Upper lobe of left lung (tissue), 6 donors: ENCODE results near the gene BCAS2. TPM values are rescaled to one million over a fixed set of nuclear protein-coding genes. Genes with fewer than 3 reads are reported as not detected.

Experiments
- ATAC-seq, 2 donors: fragments of 200-7000 bp; cut with Tn5 transposase; one replicate each; pipeline ENCODE4 v1.9.1; 2022; ENCODE audit warnings: mild to moderate bottlenecking in 2 of 2, moderate library complexity in 2 of 2; ENCODE audit not compliant: low FRiP score in 2 of 2
- DNase-seq, 2 donors: peaks; one replicate each; pipeline ENCODE4 v3.0.0-alpha.2; 2019 to 2020
- H3K27ac ChIP-seq, 4 donors: fragments of 200-600 bp; sonication (generic); one replicate each; pipeline ENCODE4 v1.5.1; 2016 to 2019
- H3K27me3 ChIP-seq, 4 donors: fragments of 200-600 bp; sonication (generic); one replicate each; pipeline ENCODE4 v1.5.1; 2017 to 2019
- H3K36me3 ChIP-seq, 4 donors: fragments of 200-600 bp; sonication (generic); one replicate each; pipeline ENCODE4 v1.5.1; 2016 to 2019
- H3K4me1 ChIP-seq, 4 donors: fragments of 200-600 bp; sonication (generic); one replicate each; pipeline ENCODE4 v1.5.1; 2018 to 2019
- H3K4me3 ChIP-seq, 4 donors: fragments of 200-600 bp; sonication (generic); one replicate each; pipeline ENCODE4 v1.5.1; 2017 to 2019; ENCODE audit warnings: mild to moderate bottlenecking in 2 of 4, moderate library complexity in 1 of 4
- H3K9me3 ChIP-seq, 4 donors: fragments of 200-600 bp; sonication (generic); one replicate each; pipeline ENCODE4 v1.5.1; 2018 to 2019
- EP300 ChIP-seq, 4 donors: sonication (generic); formaldehyde crosslinking; IDR thresholded peaks; one replicate each; pipeline ENCODE4 v1.5.1; 2017; ENCODE audit warnings: antibody characterized with exemption in 4 of 4, control low read depth in 2 of 4
- POLR2A ChIP-seq, 4 donors: fragments of 450-650 bp; IDR thresholded peaks; one replicate each; pipeline ENCODE4 v1.5.1; 2016 to 2017; ENCODE audit warnings: antibody characterized with exemption in 4 of 4, mild to moderate bottlenecking in 2 of 4
- POLR2AphosphoS5 ChIP-seq, 2 donors: sonication (generic); formaldehyde crosslinking; IDR thresholded peaks; one replicate each; pipeline ENCODE4 v1.5.1; 2017; ENCODE audit warnings: antibody characterized with exemption in 2 of 2
- WGBS, 2 donors: methylation state at CpG; one replicate each; pipeline ENCODE4 v1.1.5; 2017 to 2018; 5-methylcytosine and 5-hydroxymethylcytosine counted together
- total RNA-seq, 6 donors: library from RNA; depleted of rRNA in 4 of 6; stranded (reverse); fragments of >200 nt in 4 of 6; gene quantifications; one replicate each; pipeline versions ENCODE4 v1.1.0 to v1.2.1, GENCODE V29; 2016 to 2021
- TF ChIP-seq, protein P1 (sequence below), 6 experiments: fragments of 450-650 bp in 4 of 6; fragments of 200-600 bp in 2 of 6; sonication (generic) in 2 of 6; IDR thresholded peaks; one replicate each; pipeline ENCODE4 v1.5.1; 2016 to 2019; ENCODE audit warnings: antibody characterized with exemption in 6 of 6
- donor health status: DM: no; HTN: no; CAD: no; lungs with moderate emphysema.
- donor health status: DM: no; HTN: yes; CAD: no; lungs with severe emphysema.

Gene BCAS2
- total RNA-seq, 6 donors from 2014 or later, result 11.5 to 35.0 (median 27.3) TPM

DNA sequence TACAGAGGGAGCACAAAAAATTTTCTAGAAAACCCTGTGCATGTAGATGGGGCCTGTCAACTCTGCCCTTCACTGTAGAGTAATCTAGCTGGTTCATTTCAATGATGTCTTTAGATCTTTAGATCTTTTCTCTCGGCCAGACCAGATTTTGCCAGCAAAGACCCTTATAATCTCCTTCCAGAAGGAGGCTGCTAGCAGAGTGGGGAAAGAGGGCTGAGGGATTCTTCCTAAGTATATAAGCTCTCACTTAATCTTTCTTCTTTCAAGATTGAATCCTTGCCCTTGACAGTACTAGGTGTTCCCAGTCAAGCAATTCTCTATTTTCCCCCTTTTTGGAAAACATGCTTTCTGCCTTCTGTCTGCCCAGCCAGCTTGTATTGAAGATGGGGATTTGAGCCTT is 34.3 kb downstream of the BCAS2 start:
- ATAC-seq, result no peak
- no peaks in the 10 kb centered on the region for H3K4me1 ChIP-seq
- H3K9me3 ChIP-seq, result no peaks in the 10 kb centered on the region
- no peak for TF ChIP-seq EP300 (IDR thresholded peaks at IDR 0.05)
- TF ChIP-seq, protein P1, sequence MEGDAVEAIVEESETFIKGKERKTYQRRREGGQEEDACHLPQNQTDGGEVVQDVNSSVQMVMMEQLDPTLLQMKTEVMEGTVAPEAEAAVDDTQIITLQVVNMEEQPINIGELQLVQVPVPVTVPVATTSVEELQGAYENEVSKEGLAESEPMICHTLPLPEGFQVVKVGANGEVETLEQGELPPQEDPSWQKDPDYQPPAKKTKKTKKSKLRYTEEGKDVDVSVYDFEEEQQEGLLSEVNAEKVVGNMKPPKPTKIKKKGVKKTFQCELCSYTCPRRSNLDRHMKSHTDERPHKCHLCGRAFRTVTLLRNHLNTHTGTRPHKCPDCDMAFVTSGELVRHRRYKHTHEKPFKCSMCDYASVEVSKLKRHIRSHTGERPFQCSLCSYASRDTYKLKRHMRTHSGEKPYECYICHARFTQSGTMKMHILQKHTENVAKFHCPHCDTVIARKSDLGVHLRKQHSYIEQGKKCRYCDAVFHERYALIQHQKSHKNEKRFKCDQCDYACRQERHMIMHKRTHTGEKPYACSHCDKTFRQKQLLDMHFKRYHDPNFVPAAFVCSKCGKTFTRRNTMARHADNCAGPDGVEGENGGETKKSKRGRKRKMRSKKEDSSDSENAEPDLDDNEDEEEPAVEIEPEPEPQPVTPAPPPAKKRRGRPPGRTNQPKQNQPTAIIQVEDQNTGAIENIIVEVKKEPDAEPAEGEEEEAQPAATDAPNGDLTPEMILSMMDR (IDR thresholded peaks at IDR 0.05), result no peak
- H3K4me3 ChIP-seq, result no peak overlapping the region
- DNase-seq, result no peak
- no peaks in the 10 kb centered on the region for H3K36me3 ChIP-seq
- H3K27me3 ChIP-seq, result no peaks in the 10 kb centered on the region
- WGBS, 2 donors, result 94 to 100% methylated on average over 1 of the region's 1 CpG
- H3K27ac ChIP-seq, result no peak overlapping the region

DNA sequence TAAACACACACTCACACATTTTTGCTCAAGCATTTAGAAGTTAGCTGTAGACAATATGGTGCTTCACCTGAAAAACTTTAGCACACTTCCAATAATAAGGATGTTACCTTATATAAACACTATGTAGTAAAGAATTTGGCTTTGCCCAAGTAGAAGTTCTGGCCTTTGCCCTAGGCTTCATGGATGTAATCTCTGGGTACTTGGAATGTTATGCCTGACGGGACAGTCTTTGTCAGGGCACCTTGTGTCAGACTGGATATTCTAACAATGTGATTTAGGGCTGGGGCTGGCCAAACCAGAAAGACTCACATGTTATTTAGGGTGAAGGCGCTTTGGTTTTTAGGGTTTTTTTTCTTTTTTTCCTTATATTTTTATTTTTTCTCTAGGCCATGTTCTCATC is 35.6 kb downstream of the BCAS2 start:
- Histone ChIP-seq H3K4me1 (no peaks in the 10 kb centered on the region), H3K27ac (no peak overlapping the region), H3K27me3 (no peaks in the 10 kb centered on the region), H3K36me3 (no peaks in the 10 kb centered on the region), H3K9me3 (no peaks in the 10 kb centered on the region), H3K4me3 (no peak overlapping the region)
- no peak for ATAC-seq
- WGBS, 2 donors, result 88 to 94% methylated on average over 2 of the region's 2 CpGs
- no peak for TF ChIP-seq POLR2A (IDR thresholded peaks at IDR 0.05)
- TF ChIP-seq, protein P1 (IDR thresholded peaks at IDR 0.05), result no peak
- no peak for TF ChIP-seq POLR2AphosphoS5 (IDR thresholded peaks at IDR 0.05)
- TF ChIP-seq EP300 (IDR thresholded peaks at IDR 0.05), result no peak
- no peak for DNase-seq

DNA sequence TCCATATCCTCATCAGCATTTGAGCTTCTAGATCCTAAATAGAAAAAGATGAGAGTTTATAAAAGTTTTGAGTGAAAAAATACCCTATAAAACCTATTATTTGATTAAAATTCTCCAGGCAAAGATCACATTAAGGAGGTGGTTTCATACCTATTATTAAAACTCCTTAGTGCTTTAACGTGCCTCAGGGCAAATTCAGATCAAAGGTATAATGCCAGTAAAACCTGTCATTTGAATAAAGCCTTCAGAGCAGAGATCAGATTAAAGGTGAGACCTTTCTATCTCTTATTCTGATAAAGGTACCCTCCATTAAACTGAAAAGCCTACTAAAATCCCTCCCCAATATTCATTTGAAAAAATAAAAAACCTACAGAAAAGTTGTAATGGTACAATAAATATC is 36.1 kb downstream of the BCAS2 start:
- 68 to 72% methylated on average over 1 of the region's 1 CpG for WGBS, 2 donors
- Histone ChIP-seq H3K4me3 (no peak overlapping the region), H3K27ac (no peak overlapping the region), H3K9me3 (no peaks in the 10 kb centered on the region), H3K27me3 (no peaks in the 10 kb centered on the region), H3K36me3 (no peaks in the 10 kb centered on the region), H3K4me1 (no peaks in the 10 kb centered on the region)
- no peak for TF ChIP-seq POLR2A (IDR thresholded peaks at IDR 0.05)
- TF ChIP-seq, protein P1 (IDR thresholded peaks at IDR 0.05), result no peak
- TF ChIP-seq EP300 (IDR thresholded peaks at IDR 0.05), result no peak
- TF ChIP-seq POLR2AphosphoS5 (IDR thresholded peaks at IDR 0.05), result no peak
- DNase-seq (no peak), ATAC-seq (no peak)

DNA sequence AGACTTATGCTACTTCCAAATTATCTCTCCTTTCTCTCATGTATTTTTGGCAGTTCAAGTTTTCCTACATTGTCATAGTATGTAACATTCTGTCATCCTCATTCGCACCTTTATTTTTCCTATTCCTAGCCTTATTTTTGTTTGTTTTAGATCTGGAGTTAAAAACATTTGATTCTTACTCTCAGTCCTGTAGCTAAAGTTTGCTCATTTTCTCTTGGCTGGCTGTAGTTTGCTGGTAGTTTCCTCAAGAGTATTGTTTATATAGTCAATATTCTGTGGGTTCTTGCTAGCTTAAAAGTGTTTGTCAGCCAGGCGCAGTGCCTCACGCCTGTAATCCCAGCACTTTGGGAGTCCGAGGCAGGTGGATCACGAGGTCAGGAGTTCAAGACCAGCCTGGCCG is 40.6 kb downstream of the BCAS2 start:
- Histone ChIP-seq H3K27ac (no peak overlapping the region), H3K27me3 (no peaks in the 10 kb centered on the region), H3K4me1 (no peaks in the 10 kb centered on the region), H3K9me3 (no peaks in the 10 kb centered on the region), H3K4me3 (no peak overlapping the region), H3K36me3 (no peaks in the 10 kb centered on the region)
- ATAC-seq, result no peak
- WGBS, 2 donors, result 49 to 59% methylated on average over 6 of the region's 6 CpGs
- DNase-seq, result no peak
- TF ChIP-seq POLR2AphosphoS5 (IDR thresholded peaks at IDR 0.05) (no peak), EP300 (IDR thresholded peaks at IDR 0.05) (no peak), POLR2A (IDR thresholded peaks at IDR 0.05) (no peak)
- TF ChIP-seq, protein P1 (IDR thresholded peaks at IDR 0.05), result no peak

DNA sequence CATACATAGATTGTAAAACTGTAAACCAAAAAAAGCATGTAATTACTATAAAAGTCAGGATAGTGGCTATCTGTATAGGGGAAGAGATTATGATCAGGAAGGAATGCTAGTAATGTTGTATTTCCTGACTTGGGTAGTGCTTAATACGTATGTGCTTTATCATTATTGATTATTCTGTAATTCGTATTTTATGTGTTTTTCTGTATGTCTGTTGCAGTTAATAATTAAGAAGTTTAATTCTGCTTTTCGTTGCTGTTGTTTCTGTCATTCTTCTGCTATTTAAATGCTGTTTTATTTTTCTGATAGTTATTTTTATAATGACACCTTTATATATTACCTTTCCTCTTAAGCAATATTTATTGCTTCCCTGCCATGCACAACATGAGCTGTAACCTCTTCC is 41.1 kb downstream of the BCAS2 start:
- H3K9me3 ChIP-seq, result no peaks in the 10 kb centered on the region
- TF ChIP-seq POLR2A (IDR thresholded peaks at IDR 0.05) (no peak), EP300 (IDR thresholded peaks at IDR 0.05) (no peak), POLR2AphosphoS5 (IDR thresholded peaks at IDR 0.05) (no peak)
- TF ChIP-seq, protein P1 (IDR thresholded peaks at IDR 0.05), result no peak
- no peak overlapping the region for H3K4me3 ChIP-seq
- H3K36me3 ChIP-seq, result no peaks in the 10 kb centered on the region
- 29 to 48% methylated on average over 3 of the region's 3 CpGs for WGBS, 2 donors
- DNase-seq (no peak), ATAC-seq (no peak)
- no peaks in the 10 kb centered on the region for H3K27me3 ChIP-seq
- H3K4me1 ChIP-seq, result no peaks in the 10 kb centered on the region
- H3K27ac ChIP-seq, result no peak overlapping the region
